Measurements from ENCODE around the gene MALSU1. TPM values are rescaled to one million over a fixed set of nuclear protein-coding genes. Genes with fewer than 3 reads are reported as not detected.

The MALSU1 gene
- total and polyA plus RNA-seq, 2 experiments from 2014 or later: 61.8 to 92.6 TPM

- no peak overlapping the region for H3K4me2 ChIP-seq
- no peak overlapping the region for H2AFZ ChIP-seq
- H3K36me3 ChIP-seq (replicated peaks; ENCODE audit: insufficient read depth, low read depth): no peaks in the 10 kb centered on the region
- H3K27ac ChIP-seq: no peak overlapping the region
- peak; percentile 79 for DNase-seq (ENCODE audit: low spot score)
- H3K79me2 ChIP-seq: no peaks in the 10 kb centered on the region
- no peaks in the 10 kb centered on the region for H3K4me1 ChIP-seq (ENCODE audit: insufficient read depth)
- no peaks in the 10 kb centered on the region for H3K9me2 ChIP-seq (replicated peaks; ENCODE audit: insufficient read depth)
- no peaks in the 10 kb centered on the region for H3K9me3 ChIP-seq (ENCODE audit: low read depth)
- TF ChIP-seq EZH2 (IDR thresholded peaks at IDR 0.05; ENCODE audit: borderline replicate concordance): no peak
- TF ChIP-seq, protein P1, sequence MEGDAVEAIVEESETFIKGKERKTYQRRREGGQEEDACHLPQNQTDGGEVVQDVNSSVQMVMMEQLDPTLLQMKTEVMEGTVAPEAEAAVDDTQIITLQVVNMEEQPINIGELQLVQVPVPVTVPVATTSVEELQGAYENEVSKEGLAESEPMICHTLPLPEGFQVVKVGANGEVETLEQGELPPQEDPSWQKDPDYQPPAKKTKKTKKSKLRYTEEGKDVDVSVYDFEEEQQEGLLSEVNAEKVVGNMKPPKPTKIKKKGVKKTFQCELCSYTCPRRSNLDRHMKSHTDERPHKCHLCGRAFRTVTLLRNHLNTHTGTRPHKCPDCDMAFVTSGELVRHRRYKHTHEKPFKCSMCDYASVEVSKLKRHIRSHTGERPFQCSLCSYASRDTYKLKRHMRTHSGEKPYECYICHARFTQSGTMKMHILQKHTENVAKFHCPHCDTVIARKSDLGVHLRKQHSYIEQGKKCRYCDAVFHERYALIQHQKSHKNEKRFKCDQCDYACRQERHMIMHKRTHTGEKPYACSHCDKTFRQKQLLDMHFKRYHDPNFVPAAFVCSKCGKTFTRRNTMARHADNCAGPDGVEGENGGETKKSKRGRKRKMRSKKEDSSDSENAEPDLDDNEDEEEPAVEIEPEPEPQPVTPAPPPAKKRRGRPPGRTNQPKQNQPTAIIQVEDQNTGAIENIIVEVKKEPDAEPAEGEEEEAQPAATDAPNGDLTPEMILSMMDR (IDR thresholded peaks at IDR 0.05; ENCODE audit: poor library complexity): peak; percentile 73
- WGBS (ENCODE audit: low lambda C conversion rate, missing lambda C conversion rate): 37% methylated on average over 6 of the region's 6 CpGs
- no peaks in the 10 kb centered on the region for H4K20me1 ChIP-seq (ENCODE audit: insufficient read depth, poor library complexity, severe bottlenecking)
- no peaks in the 10 kb centered on the region for H3K27me3 ChIP-seq
- no peak overlapping the region for H3K4me3 ChIP-seq
Observed at GRCh38 chr7:23277359-23277989, 21.7 kb upstream of the MALSU1 start.

GRCh38 chr7:23279819-23280525 lies 19.2 kb upstream of the MALSU1 start:
- Histone ChIP-seq H3K4me3 (no peak overlapping the region), H3K9me2 (replicated peaks; ENCODE audit: insufficient read depth) (no peaks in the 10 kb centered on the region), H2AFZ (no peak overlapping the region), H3K9me3 (ENCODE audit: low read depth) (no peaks in the 10 kb centered on the region), H3K36me3 (replicated peaks; ENCODE audit: insufficient read depth, low read depth) (no peaks in the 10 kb centered on the region), H4K20me1 (ENCODE audit: insufficient read depth, poor library complexity, severe bottlenecking) (no peaks in the 10 kb centered on the region), H3K4me1 (ENCODE audit: insufficient read depth) (no peaks in the 10 kb centered on the region), H3K4me2 (no peak overlapping the region), H3K27me3 (no peaks in the 10 kb centered on the region), H3K79me2 (no peaks in the 10 kb centered on the region), H3K27ac (no peak overlapping the region)
- no peak for DNase-seq (ENCODE audit: low spot score)
- TF ChIP-seq EZH2 (IDR thresholded peaks at IDR 0.05; ENCODE audit: borderline replicate concordance) (no peak), EZH2phosphoT487 (IDR thresholded peaks at IDR 0.05; ENCODE audit: low read depth, severe bottlenecking, unreplicated experiment) (no peak)
- TF ChIP-seq, protein P1 (IDR thresholded peaks at IDR 0.05; ENCODE audit: poor library complexity): no peak
- 83% methylated on average over 2 of the region's 2 CpGs for WGBS (ENCODE audit: low lambda C conversion rate, missing lambda C conversion rate)

GRCh38 chr7:23283086-23283485 lies 16.1 kb upstream of the MALSU1 start:
- no peak overlapping the region for H2AFZ ChIP-seq
- WGBS (ENCODE audit: low lambda C conversion rate, missing lambda C conversion rate): 91% methylated on average over 4 of the region's 4 CpGs
- TF ChIP-seq EZH2 (IDR thresholded peaks at IDR 0.05; ENCODE audit: borderline replicate concordance) (no peak), EZH2phosphoT487 (IDR thresholded peaks at IDR 0.05; ENCODE audit: low read depth, severe bottlenecking, unreplicated experiment) (no peak)
- TF ChIP-seq, protein P1 (IDR thresholded peaks at IDR 0.05; ENCODE audit: poor library complexity): no peak
- H3K4me2 ChIP-seq: no peak overlapping the region
- H3K4me3 ChIP-seq: no peak overlapping the region
- H3K9me3 ChIP-seq (ENCODE audit: low read depth): no peaks in the 10 kb centered on the region
- no peaks in the 10 kb centered on the region for H3K4me1 ChIP-seq (ENCODE audit: insufficient read depth)
- no peaks in the 10 kb centered on the region for H4K20me1 ChIP-seq (ENCODE audit: insufficient read depth, poor library complexity, severe bottlenecking)
- H3K27ac ChIP-seq: no peak overlapping the region
- H3K79me2 ChIP-seq: no peaks in the 10 kb centered on the region
- H3K36me3 ChIP-seq (replicated peaks; ENCODE audit: insufficient read depth, low read depth): no peaks in the 10 kb centered on the region
- no peaks in the 10 kb centered on the region for H3K27me3 ChIP-seq
- no peak for DNase-seq (ENCODE audit: low spot score)
- no peaks in the 10 kb centered on the region for H3K9me2 ChIP-seq (replicated peaks; ENCODE audit: insufficient read depth)

Measured in hepatocyte (in vitro differentiated cells).